Activated CD8-positive, alpha-beta T cell treated with anti-CD3 and anti-CD28 coated beads for 36 hours (primary cell): ENCODE data around the gene RAPGEF5. TPM values are rescaled to one million over a fixed set of nuclear protein-coding genes. Genes with fewer than 3 reads are reported as not detected.

ENCODE experiments used
- ATAC-seq: fragments of 200-7000 bp; cut with Tn5 transposase; one replicate; pipeline ENCODE4 v1.10.0; 2021; ENCODE audit warnings: mild to moderate bottlenecking, moderate library complexity
- CTCF ChIA-PET: fragments of 350-600 bp; sonication (Branson Sonifier 250); formaldehyde crosslinking; loops from one replicate; lab custom pipeline; 2021; ENCODE audit warnings: antibody characterized with exemption; lab: Charles Lee
- POLR2A ChIA-PET: fragments of 350-600 bp; sonication (Branson Sonifier 250); formaldehyde crosslinking; loops from one replicate; lab custom pipeline; 2021; ENCODE audit warnings: antibody characterized with exemption; lab: Charles Lee
- DNase-seq: peaks from one replicate; pipeline ENCODE4 v3.0.0-alpha.2; 2020
- H3K27ac Mint-ChIP-seq: one replicate; pipeline ENCODE4 v1.8.0; 2021; ENCODE audit warnings: mild to moderate bottlenecking, mixed read lengths
- H3K27me3 Mint-ChIP-seq: one replicate; pipeline ENCODE4 v1.8.0; 2021; ENCODE audit warnings: mixed read lengths
- H3K36me3 Mint-ChIP-seq: one replicate; pipeline ENCODE4 v1.8.0; 2021; ENCODE audit warnings: low read depth, mixed read lengths
- H3K4me1 Mint-ChIP-seq: one replicate; pipeline ENCODE4 v1.8.0; 2021; ENCODE audit warnings: low read depth, mixed read lengths
- H3K4me3 Mint-ChIP-seq: one replicate; pipeline ENCODE4 v1.8.0; 2021; ENCODE audit warnings: mild to moderate bottlenecking, moderate library complexity, mixed read lengths
- H3K9me3 Mint-ChIP-seq: one replicate; pipeline ENCODE4 v1.8.0; 2021; ENCODE audit warnings: mixed read lengths
- CTCF ChIP-seq: fragments of 200-600 bp; IDR thresholded peaks from one replicate; pipeline ENCODE4 v1.8.0; 2022; ENCODE audit warnings: antibody characterized with exemption, mild to moderate bottlenecking
- intact Hi-C: fragments of 100-400 bp; cut with micrococcal nuclease; formaldehyde crosslinking; loops from one replicate; pipeline ENCODE4 v1.10.0; 2022
- total RNA-seq, 2 experiments: library from RNA; stranded (reverse); gene quantifications; one replicate each; pipeline ENCODE4 v1.2.3, GENCODE V29; 2021

The RAPGEF5 gene
- total RNA-seq, 2 experiments from 2014 or later = 0.92 to 0.99 TPM

- no peaks in the 10 kb centered on the region for H3K36me3 Mint-ChIP-seq
- TF ChIP-seq CTCF = no peak
- ATAC-seq (no peak), DNase-seq (no peak)
- CTCF ChIA-PET = interaction anchor here (0.6 to 1.1 kb wide), 2 partner anchors 12 to 69 kb away, joined by 3 to 4 read pairs; no protein-coding TSS in a partner anchor
- POLR2A ChIA-PET = no interaction called here
- no peak overlapping the region for H3K27ac Mint-ChIP-seq
- H3K4me1 Mint-ChIP-seq = no peaks in the 10 kb centered on the region
- H3K27me3 Mint-ChIP-seq = peaks cover 2% of the 10 kb centered on the region
- intact Hi-C loops = no loop called here
- no peaks in the 10 kb centered on the region for H3K9me3 Mint-ChIP-seq
- no peak overlapping the region for H3K4me3 Mint-ChIP-seq
These were observed 202.8 kb downstream of the RAPGEF5 start for GRCh38 chr7:22154143-22154529.

GRCh38 chr7:22153432-22154142 is 203.4 kb downstream of the RAPGEF5 start:
- intact Hi-C loops = no loop called here
- Mint-ChIP-seq H3K4me1 (no peaks in the 10 kb centered on the region), H3K27ac (no peak overlapping the region), H3K9me3 (no peaks in the 10 kb centered on the region), H3K36me3 (no peaks in the 10 kb centered on the region), H3K4me3 (no peak overlapping the region), H3K27me3 (peaks cover 2% of the 10 kb centered on the region)
- TF ChIP-seq CTCF = no peak
- ATAC-seq (no peak), DNase-seq (no peak)
- ChIA-PET POLR2A (no interaction called here), CTCF (interaction anchor here (0.6 to 1.1 kb wide), 2 partner anchors 13 to 69 kb away, joined by 3 to 4 read pairs; no protein-coding TSS in a partner anchor)

- TF ChIP-seq CTCF = no peak
- ChIA-PET POLR2A (no interaction called here), CTCF (interaction anchor here (0.9 kb wide), 1 partner anchor 46 kb away, joined by 3 read pairs; no protein-coding TSS in a partner anchor)
- Mint-ChIP-seq H3K27me3 (no peaks in the 10 kb centered on the region), H3K9me3 (no peaks in the 10 kb centered on the region), H3K4me3 (no peak overlapping the region), H3K27ac (no peak overlapping the region), H3K4me1 (peaks cover 8% of the 10 kb centered on the region), H3K36me3 (no peaks in the 10 kb centered on the region)
- no peak for ATAC-seq
- intact Hi-C loops = no loop called here
- DNase-seq = no peak
These were observed 204.3 kb downstream of the RAPGEF5 start for GRCh38 chr7:22152690-22153089.

- Mint-ChIP-seq H3K27ac (no peak overlapping the region), H3K27me3 (no peaks in the 10 kb centered on the region), H3K4me1 (peaks cover 10% of the 10 kb centered on the region), H3K36me3 (no peaks in the 10 kb centered on the region), H3K4me3 (no peak overlapping the region), H3K9me3 (no peaks in the 10 kb centered on the region)
- TF ChIP-seq CTCF = no peak
- ChIA-PET CTCF (interaction anchor here (0.9 kb wide), 1 partner anchor 46 kb away, joined by 3 read pairs; no protein-coding TSS in a partner anchor), POLR2A (no interaction called here)
- ATAC-seq (no peak), DNase-seq (no peak)
- intact Hi-C loops = no loop called here
These were observed 205.1 kb downstream of the RAPGEF5 start for GRCh38 chr7:22151901-22152300.

- Mint-ChIP-seq H3K36me3 (no peaks in the 10 kb centered on the region), H3K27ac (no peak overlapping the region), H3K9me3 (no peaks in the 10 kb centered on the region), H3K4me1 (peaks cover 10% of the 10 kb centered on the region), H3K27me3 (no peaks in the 10 kb centered on the region), H3K4me3 (no peak overlapping the region)
- ChIA-PET POLR2A (no interaction called here), CTCF (interaction anchor here (0.6 kb wide), 1 partner anchor 633 kb away, joined by 3 read pairs; no protein-coding TSS in a partner anchor)
- no peak for TF ChIP-seq CTCF
- intact Hi-C loops = no loop called here
- no peak for ATAC-seq
- DNase-seq = no peak
These were observed 206.7 kb downstream of the RAPGEF5 start for GRCh38 chr7:22150221-22150620.
